SK-N-SH (cell line): Measurements from ENCODE around the gene AMACR.

Experiments
- EZH2phosphoT487 ChIP-seq: fragments of 200-600 bp; sonication (generic); IDR thresholded peaks from 2 replicates; pipeline ENCODE4 v1.6.1; 2017; ENCODE audit warnings: low read depth, mixed run types, mild to moderate bottlenecking, antibody characterized with exemption, moderate library complexity, borderline replicate concordance
- GABPA ChIP-seq: IDR thresholded peaks from 2 replicates; pipeline ENCODE4 v1.4.0; 2012; ENCODE audit warnings: low read depth, mild to moderate bottlenecking
- NRF1 ChIP-seq: IDR thresholded peaks from 2 replicates; pipeline ENCODE4 v1.6.1; 2012; ENCODE audit warnings: low read depth, mild to moderate bottlenecking, low read length
- POLR2AphosphoS5 ChIP-seq: IDR thresholded peaks from 2 replicates; pipeline ENCODE4 v1.6.1; 2012; ENCODE audit warnings: low read depth, low read length
- SIN3A ChIP-seq: IDR thresholded peaks from 2 replicates; pipeline ENCODE4 v1.6.1; 2012; ENCODE audit warnings: low read depth, mild to moderate bottlenecking, low read length, moderate library complexity, borderline replicate concordance
- TAF1 ChIP-seq: IDR thresholded peaks from 2 replicates; pipeline ENCODE4 v1.6.1; 2012; ENCODE audit warnings: low read depth, mild to moderate bottlenecking, low read length, moderate library complexity, borderline replicate concordance
- TEAD4 ChIP-seq: IDR thresholded peaks from 2 replicates; pipeline ENCODE4 v1.4.0; 2012; ENCODE audit warnings: mild to moderate bottlenecking, borderline replicate concordance; ENCODE audit not compliant: insufficient read depth
- TF ChIP-seq, protein P1 (sequence below): fragments of 200-600 bp; sonication (generic); IDR thresholded peaks from 2 replicates; pipeline ENCODE4 v1.6.1; 2017; ENCODE audit warnings: antibody characterized with exemption, mild to moderate bottlenecking, moderate library complexity
- TF ChIP-seq, protein P2 (sequence below): IDR thresholded peaks from 2 replicates; pipeline ENCODE4 v1.6.1; 2012; ENCODE audit warnings: mild to moderate bottlenecking, low read depth, low read length, moderate library complexity
- TF ChIP-seq, protein P3 (sequence below): IDR thresholded peaks from 2 replicates; pipeline ENCODE4 v1.4.0; 2012; ENCODE audit warnings: low read depth, borderline replicate concordance
- TF ChIP-seq, protein P4 (sequence below): fragments of 150-350 bp; IDR thresholded peaks from 2 replicates; pipeline ENCODE4 v1.6.1; 2016; ENCODE audit warnings: mild to moderate bottlenecking, low read depth, low read length

DNA sequence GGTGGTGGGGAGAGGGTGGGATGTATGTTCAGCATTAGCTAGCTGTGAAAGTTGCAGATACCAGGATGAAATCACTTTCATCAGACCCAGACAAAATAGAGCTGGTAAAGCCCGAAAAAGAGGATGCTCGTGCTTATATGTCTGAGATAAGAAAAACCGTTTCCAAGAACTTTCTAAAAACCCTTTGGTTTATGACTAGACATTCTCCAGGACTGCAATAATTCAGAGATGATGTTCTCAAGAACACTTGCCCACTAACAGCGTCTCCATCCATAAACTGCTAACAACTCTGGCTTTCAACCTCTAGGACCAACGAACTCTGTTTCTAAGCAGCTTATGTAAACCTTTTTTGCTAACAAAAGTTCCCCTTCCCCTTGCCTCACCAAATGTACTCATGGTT lies 8.4 kb upstream of the AMACR start:
- TF ChIP-seq TEAD4: no peak
- TF ChIP-seq, protein P1, sequence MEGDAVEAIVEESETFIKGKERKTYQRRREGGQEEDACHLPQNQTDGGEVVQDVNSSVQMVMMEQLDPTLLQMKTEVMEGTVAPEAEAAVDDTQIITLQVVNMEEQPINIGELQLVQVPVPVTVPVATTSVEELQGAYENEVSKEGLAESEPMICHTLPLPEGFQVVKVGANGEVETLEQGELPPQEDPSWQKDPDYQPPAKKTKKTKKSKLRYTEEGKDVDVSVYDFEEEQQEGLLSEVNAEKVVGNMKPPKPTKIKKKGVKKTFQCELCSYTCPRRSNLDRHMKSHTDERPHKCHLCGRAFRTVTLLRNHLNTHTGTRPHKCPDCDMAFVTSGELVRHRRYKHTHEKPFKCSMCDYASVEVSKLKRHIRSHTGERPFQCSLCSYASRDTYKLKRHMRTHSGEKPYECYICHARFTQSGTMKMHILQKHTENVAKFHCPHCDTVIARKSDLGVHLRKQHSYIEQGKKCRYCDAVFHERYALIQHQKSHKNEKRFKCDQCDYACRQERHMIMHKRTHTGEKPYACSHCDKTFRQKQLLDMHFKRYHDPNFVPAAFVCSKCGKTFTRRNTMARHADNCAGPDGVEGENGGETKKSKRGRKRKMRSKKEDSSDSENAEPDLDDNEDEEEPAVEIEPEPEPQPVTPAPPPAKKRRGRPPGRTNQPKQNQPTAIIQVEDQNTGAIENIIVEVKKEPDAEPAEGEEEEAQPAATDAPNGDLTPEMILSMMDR: no peak
- no peak for TF ChIP-seq POLR2AphosphoS5
- TF ChIP-seq, protein P2, sequence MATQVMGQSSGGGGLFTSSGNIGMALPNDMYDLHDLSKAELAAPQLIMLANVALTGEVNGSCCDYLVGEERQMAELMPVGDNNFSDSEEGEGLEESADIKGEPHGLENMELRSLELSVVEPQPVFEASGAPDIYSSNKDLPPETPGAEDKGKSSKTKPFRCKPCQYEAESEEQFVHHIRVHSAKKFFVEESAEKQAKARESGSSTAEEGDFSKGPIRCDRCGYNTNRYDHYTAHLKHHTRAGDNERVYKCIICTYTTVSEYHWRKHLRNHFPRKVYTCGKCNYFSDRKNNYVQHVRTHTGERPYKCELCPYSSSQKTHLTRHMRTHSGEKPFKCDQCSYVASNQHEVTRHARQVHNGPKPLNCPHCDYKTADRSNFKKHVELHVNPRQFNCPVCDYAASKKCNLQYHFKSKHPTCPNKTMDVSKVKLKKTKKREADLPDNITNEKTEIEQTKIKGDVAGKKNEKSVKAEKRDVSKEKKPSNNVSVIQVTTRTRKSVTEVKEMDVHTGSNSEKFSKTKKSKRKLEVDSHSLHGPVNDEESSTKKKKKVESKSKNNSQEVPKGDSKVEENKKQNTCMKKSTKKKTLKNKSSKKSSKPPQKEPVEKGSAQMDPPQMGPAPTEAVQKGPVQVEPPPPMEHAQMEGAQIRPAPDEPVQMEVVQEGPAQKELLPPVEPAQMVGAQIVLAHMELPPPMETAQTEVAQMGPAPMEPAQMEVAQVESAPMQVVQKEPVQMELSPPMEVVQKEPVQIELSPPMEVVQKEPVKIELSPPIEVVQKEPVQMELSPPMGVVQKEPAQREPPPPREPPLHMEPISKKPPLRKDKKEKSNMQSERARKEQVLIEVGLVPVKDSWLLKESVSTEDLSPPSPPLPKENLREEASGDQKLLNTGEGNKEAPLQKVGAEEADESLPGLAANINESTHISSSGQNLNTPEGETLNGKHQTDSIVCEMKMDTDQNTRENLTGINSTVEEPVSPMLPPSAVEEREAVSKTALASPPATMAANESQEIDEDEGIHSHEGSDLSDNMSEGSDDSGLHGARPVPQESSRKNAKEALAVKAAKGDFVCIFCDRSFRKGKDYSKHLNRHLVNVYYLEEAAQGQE: no peak
- TF ChIP-seq, protein P3, sequence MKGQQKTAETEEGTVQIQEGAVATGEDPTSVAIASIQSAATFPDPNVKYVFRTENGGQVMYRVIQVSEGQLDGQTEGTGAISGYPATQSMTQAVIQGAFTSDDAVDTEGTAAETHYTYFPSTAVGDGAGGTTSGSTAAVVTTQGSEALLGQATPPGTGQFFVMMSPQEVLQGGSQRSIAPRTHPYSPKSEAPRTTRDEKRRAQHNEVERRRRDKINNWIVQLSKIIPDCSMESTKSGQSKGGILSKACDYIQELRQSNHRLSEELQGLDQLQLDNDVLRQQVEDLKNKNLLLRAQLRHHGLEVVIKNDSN: no peak
- TF ChIP-seq, protein P4, sequence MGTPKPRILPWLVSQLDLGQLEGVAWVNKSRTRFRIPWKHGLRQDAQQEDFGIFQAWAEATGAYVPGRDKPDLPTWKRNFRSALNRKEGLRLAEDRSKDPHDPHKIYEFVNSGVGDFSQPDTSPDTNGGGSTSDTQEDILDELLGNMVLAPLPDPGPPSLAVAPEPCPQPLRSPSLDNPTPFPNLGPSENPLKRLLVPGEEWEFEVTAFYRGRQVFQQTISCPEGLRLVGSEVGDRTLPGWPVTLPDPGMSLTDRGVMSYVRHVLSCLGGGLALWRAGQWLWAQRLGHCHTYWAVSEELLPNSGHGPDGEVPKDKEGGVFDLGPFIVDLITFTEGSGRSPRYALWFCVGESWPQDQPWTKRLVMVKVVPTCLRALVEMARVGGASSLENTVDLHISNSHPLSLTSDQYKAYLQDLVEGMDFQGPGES: no peak
- TF ChIP-seq GABPA: no peak
- no peak for TF ChIP-seq SIN3A
- no peak for TF ChIP-seq EZH2phosphoT487
- TF ChIP-seq NRF1: no peak
- no peak for TF ChIP-seq TAF1
